GM12865 (cell line): ENCODE results near the gene DNM2.
"Not testable (repeated sequence)": the region's sequence is repeated elsewhere in the genome, so short reads cannot be mapped to it uniquely, and the experiment has no call there.

ENCODE experiments used
- DNase-seq: peaks from one replicate; pipeline ENCODE4 v3.0.0; 2010; ENCODE audit warnings: low read depth
- H3K4me3 ChIP-seq: 2 replicates; pipeline ENCODE4 v1.5.1; 2011; ENCODE audit warnings: mild to moderate bottlenecking, low read depth, low read length, control low read depth
- TF ChIP-seq, protein P1 (sequence below): IDR thresholded peaks from 2 replicates; pipeline ENCODE4 v1.5.1; 2011; ENCODE audit warnings: low read length, control low read depth, low read depth, inconsistent platforms; ENCODE audit not compliant: insufficient read depth; ENCODE audit errors: missing control alignments

The DNM2 gene

DNA sequence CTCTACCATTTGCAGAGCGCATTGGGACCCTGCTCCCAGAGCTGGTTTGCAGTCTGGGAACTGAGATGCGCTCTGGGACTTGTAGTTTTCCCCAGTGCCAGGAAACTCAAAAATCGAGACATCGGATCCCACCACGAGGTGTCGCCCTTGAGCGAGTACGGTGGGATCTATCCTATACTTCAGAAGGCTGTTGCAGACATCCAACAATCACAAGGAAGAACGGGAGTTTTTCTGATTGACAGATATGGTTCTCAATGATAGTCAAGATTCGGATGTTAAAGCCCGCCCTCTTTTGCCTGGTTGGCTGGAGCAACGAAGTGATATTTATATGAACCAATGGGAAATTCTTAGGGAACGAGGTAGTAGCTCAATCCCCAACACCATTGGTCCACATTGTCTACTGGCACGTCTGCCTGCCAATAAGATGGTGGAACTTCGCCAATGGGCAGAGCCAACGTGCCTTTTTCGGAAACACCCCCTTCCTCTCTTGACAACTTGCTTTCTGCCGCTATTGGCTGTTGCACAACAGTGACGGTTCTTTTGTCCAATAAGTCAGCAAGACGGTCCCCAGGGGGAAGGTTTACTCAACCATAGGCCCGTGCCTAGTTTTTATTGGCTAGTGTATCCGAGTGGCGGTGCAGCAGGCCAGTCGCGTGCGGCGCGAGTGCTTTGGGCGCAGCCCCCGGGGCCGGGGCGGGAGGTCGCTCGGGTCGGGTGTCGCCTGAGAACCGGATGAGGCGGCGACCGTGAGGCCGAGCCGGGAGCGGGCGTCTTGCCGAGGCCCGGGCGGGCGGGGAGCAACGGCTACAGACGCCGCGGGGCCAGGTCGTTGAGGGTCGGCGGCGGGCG, at the start of gene DNM2:
Gene DNM2, plus strand, starts transcription at position 724 of the 849 bp plus-strand sequence. CDS start 164 bp downstream, outside the sequence.
- peak; percentile 100 for DNase-seq
- H3K4me3 ChIP-seq, result peak within 1 kb of the TSS; percentile 98
- TF ChIP-seq, protein P1, sequence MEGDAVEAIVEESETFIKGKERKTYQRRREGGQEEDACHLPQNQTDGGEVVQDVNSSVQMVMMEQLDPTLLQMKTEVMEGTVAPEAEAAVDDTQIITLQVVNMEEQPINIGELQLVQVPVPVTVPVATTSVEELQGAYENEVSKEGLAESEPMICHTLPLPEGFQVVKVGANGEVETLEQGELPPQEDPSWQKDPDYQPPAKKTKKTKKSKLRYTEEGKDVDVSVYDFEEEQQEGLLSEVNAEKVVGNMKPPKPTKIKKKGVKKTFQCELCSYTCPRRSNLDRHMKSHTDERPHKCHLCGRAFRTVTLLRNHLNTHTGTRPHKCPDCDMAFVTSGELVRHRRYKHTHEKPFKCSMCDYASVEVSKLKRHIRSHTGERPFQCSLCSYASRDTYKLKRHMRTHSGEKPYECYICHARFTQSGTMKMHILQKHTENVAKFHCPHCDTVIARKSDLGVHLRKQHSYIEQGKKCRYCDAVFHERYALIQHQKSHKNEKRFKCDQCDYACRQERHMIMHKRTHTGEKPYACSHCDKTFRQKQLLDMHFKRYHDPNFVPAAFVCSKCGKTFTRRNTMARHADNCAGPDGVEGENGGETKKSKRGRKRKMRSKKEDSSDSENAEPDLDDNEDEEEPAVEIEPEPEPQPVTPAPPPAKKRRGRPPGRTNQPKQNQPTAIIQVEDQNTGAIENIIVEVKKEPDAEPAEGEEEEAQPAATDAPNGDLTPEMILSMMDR, result peak; percentile 74

DNA sequence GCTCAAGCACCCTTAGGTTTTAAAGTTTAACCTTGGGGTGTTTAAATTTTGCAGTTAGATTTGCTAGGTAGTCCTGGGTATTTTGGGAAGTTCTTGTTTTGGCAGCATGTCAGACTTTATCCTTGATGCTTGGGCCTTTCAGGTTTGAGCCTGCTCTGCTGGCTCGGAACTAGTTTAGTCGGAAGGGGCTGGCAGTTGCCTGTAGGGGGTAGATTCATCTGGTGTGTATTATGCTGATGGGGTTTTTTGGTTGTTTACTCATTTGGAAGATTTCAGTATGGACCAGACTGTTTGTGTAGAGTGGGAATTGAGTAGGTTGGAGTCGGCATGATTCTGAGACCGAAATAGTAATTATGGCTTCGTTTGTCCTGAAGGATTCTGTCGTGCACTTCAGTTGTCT, 48.6 kb upstream of the DNM2 start:
- no peak for DNase-seq
- no peak overlapping the region for H3K4me3 ChIP-seq
- TF ChIP-seq, protein P1, result no peak

DNA sequence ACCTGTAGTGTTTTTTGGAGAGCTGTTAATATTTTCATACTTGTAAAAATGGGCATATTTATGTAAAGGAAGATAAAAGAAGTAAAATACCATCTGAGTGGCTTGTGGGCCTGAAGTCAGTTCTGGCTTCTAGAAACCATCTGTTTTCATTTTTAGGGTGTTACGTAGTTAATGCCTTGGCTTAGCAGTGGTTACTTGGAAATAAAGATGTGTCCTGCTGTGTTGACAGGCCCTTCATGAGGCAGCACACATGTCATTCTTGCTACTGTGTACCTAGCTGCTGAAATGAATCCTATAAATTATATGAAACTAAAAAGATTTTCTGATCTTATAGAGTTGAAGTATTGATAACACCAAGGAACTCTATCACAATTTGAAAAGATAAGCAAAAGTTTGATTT, 47.7 kb upstream of the DNM2 start:
- DNase-seq, result no peak
- TF ChIP-seq, protein P1, result no peak
- H3K4me3 ChIP-seq, result no peak overlapping the region

DNA sequence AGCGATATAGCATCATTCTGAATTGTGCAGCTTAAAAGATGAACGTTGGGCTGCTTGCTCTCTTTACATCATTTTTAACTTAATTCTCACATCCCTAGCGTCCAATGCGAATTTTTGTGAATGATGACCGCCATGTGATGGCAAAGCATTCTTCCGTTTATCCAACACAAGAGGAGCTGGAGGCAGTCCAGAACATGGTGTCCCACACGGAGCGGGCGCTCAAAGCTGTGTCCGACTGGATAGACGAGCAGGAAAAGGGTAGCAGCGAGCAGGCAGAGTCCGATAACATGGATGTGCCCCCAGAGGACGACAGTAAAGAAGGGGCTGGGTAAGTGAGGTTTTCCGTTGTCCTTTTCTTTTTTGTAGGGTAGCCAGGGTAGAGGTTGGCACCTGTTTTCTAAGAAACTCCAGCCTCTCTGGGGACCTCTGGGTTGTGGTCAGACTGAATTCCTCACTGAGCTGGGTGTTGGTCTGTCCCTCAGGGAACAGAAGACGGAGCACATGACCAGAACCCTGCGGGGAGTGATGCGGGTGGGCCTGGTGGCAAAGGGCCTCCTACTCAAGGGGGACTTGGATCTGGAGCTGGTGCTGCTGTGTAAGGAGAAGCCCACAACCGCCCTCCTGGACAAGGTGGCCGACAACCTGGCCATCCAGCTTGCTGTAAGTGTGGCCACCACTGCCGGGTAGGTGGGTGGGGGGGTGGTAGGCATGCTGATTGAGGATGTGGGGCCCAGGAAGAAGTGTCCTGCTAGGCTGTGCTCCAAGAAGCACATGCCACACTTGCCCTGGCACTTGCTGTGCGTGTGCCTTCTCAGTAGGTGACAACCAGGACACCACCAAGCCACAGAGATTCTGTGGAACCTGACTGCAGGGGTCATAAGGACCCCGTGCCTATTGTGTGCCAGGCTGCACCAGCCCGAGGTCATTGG, 46.7 kb upstream of the DNM2 start:
- H3K4me3 ChIP-seq, result no peak overlapping the region
- TF ChIP-seq, protein P1, result no peak
- no peak for DNase-seq

DNA sequence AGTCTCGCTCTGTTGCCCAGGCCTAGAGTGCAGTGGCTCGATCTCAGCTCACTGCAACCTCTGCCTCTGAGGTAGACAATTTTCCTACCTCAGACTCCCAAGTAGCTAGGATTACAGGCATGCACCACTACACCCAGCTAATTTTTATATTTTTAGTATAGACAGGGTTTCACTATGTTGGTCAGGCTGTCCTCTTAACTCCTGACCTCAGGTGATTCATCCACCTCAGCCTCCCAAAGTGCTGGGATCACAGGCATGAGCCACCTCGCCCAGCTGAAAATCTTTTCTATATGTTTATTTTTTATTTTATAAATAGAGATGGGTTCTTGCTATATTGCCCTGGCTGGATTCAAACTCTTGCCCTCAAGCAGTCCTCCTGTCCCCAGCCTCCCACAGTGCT, 46.0 kb upstream of the DNM2 start:
- H3K4me3 ChIP-seq, DNase-seq: not testable (repeated sequence)

DNA sequence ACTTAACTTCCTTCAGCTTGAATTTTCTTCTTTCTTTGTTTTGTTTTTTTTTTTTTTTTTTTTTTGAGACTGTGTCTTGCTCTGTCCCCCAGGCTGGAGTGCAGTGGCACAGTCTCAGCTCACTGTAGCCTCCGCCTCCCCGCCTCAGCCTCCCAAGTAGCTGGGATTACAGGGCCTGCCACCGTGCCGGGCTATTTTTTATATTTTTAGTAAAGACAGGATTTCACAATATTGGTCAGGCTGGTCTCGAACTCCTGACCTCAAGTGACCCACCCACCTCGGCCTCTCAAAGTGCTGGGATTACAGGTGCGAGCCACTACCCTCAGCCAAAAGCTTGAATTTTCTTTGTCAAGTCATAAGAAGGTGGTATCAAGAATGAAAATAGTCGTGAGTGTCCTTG, 42.7 kb upstream of the DNM2 start:
- not testable (repeated sequence) for H3K4me3 ChIP-seq, DNase-seq

DNA sequence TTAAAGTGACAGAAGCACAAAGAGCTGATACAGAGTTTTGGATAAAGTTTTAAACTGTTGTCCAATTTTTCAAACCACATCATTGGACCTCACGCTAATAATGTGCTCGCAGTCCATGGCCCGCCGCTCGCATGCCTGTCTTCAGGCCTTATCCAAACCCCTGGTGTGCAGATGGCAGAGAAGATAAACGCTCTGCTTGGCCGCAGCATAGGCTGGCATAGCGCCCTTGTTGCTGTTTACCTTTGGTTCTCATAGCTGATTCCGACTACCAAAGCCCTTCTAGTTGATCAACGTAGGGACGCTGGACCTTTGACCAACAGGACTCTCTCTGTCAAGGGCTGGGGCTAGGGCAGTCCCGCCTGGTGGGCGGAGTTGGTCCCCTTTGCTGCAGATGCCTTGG, 40.1 kb upstream of the DNM2 start:
- H3K4me3 ChIP-seq, result no peak overlapping the region
- TF ChIP-seq, protein P1, result no peak
- DNase-seq, result no peak
